ENCODE results near the gene GRIK4. TPM values are rescaled to one million over a fixed set of nuclear protein-coding genes. Genes with fewer than 3 reads are reported as not detected.

Gene GRIK4
- total and polyA plus RNA-seq, 2 experiments from 2014 or later, result not detected

DNA sequence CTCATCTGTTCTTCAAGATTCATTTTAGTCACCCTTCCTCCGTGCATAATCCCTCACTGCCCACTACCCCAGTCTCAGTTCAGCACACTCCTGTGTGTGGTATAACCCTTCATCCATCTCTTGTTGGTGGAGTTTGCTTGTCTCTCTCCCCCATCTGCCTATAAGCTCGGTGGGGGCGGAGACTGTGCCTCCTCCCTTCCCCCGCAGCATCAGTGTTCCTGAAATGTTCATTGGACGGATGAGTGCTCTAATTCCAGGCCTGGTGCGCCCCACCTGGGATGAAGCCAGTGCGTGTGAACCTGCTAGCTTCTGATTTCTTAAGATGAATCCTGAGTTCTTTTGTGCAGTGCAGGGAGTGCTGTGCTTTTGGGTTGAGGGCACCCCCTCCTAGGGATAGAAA, 100.0 kb downstream of the GRIK4 start:
- TF ChIP-seq EZH2 (IDR thresholded peaks at IDR 0.05; ENCODE audit: insufficient read depth, poor library complexity, severe bottlenecking) (no peak), EZH2phosphoT487 (IDR thresholded peaks at IDR 0.05; ENCODE audit: insufficient read depth, low read depth) (no peak)
- Histone ChIP-seq H4K20me1 (ENCODE audit: insufficient read depth) (no peaks in the 10 kb centered on the region), H3K36me3 (ENCODE audit: low read depth) (no peaks in the 10 kb centered on the region), H3K9ac (no peak overlapping the region), H3K79me2 (ENCODE audit: insufficient read depth) (no peaks in the 10 kb centered on the region), H3K27ac (no peak overlapping the region), H3K4me3 (no peak overlapping the region), H3K9me3 (ENCODE audit: low read depth) (no peaks in the 10 kb centered on the region), H2AFZ (no peak overlapping the region), H3K27me3 (replicated peaks; ENCODE audit: insufficient read depth) (no peaks in the 10 kb centered on the region; the same call in none of the 2 replicates), H3K4me1 (ENCODE audit: insufficient read depth) (no peaks in the 10 kb centered on the region), H3K9me2 (ENCODE audit: insufficient read depth) (no peaks in the 10 kb centered on the region), H3F3A (ENCODE audit: insufficient read depth) (no peaks in the 10 kb centered on the region), H3K4me2 (ENCODE audit: unreplicated experiment) (no peak overlapping the region)
- in situ Hi-C loops (cut with MboI), result no loop called here
- 56 to 64% methylated on average over 7 of the region's 7 CpGs for WGBS, 2 experiments (ENCODE audit: low coverage in 1 of 2, low lambda C conversion rate in 2 of 2, missing lambda C conversion rate in 2 of 2)
- no peak for DNase-seq

- DNase-seq, result peak; percentile 22
- in situ Hi-C loops (cut with MboI), result no loop called here
These were observed 101.1 kb downstream of the GRIK4 start for GRCh38 chr11:120612513-120613263.

DNA sequence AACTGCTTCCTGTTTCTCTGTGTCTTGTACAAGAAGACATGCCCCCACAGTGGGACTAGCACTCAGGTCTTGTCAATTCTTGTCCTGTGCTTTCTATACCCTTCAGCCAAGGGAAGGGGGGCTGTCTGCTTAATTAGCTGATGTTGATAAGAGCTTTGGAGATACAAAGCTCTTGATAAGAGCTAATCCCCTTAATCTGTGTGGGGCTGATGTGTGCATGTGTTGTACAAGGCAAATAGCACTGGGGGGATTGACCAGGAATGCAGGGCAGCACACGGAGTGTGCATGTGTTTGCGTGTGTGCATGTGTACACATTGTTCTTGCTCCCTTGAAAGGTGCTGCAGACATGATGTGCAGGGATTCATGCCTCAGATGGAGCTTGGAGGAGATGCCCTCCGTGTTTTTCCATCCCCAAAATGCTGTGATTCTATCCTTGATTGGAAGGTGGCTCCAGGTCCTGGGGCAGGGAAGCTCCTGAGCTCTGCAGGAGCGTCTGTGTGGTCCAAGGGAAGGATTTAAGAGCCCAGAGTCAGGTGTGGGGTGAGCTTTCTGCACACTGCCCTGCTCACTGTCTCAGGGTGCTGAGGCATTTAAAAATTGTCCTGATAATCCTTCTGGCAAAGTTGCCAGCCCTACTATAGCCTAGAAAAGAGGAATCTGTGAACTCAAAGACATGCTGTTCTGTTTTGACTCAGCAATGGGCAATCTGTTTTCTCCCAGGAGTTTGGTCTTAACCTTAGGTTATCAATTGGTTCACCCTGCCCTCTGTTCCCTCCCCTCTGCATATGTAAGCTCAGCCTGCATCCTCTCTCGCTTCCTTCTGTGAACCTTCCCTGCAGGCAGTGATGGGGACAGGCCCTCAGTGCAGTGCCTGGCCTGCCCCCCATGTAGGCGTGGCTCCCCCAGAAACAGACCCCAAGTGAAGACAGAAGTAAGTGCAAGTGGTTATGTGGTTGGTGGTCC, 102.0 kb downstream of the GRIK4 start:
- DNase-seq, result no peak
- no peak overlapping the region for H3K4me2 ChIP-seq (ENCODE audit: unreplicated experiment)
- no peaks in the 10 kb centered on the region for H3K4me1 ChIP-seq (ENCODE audit: insufficient read depth)
- in situ Hi-C loops (cut with MboI), result no loop called here
- H3K27me3 ChIP-seq (replicated peaks; ENCODE audit: insufficient read depth), result no peaks in the 10 kb centered on the region; the same call in none of the 2 replicates
- no peaks in the 10 kb centered on the region for H3K9me3 ChIP-seq (ENCODE audit: low read depth)
- no peak overlapping the region for H3K9ac ChIP-seq
- WGBS, 2 experiments (ENCODE audit: low coverage in 1 of 2, low lambda C conversion rate in 2 of 2, missing lambda C conversion rate in 2 of 2), result 50 to 66% methylated on average over 6 of the region's 6 CpGs
- H2AFZ ChIP-seq, result no peak overlapping the region
- no peaks in the 10 kb centered on the region for H3K36me3 ChIP-seq (ENCODE audit: low read depth)
- no peaks in the 10 kb centered on the region for H3F3A ChIP-seq (ENCODE audit: insufficient read depth)
- no peaks in the 10 kb centered on the region for H3K9me2 ChIP-seq (ENCODE audit: insufficient read depth)
- no peaks in the 10 kb centered on the region for H3K79me2 ChIP-seq (ENCODE audit: insufficient read depth)
- no peak for TF ChIP-seq EZH2 (IDR thresholded peaks at IDR 0.05; ENCODE audit: insufficient read depth, poor library complexity, severe bottlenecking)
- TF ChIP-seq EZH2phosphoT487 (IDR thresholded peaks at IDR 0.05; ENCODE audit: insufficient read depth, low read depth), result no peak
- H4K20me1 ChIP-seq (ENCODE audit: insufficient read depth), result no peaks in the 10 kb centered on the region
- no peak overlapping the region for H3K4me3 ChIP-seq
- H3K27ac ChIP-seq, result no peak overlapping the region

More at GRCh38 chr11:120612513-120613263, 101.1 kb downstream of the GRIK4 start:
- H3F3A ChIP-seq (ENCODE audit: insufficient read depth), result no peaks in the 10 kb centered on the region
- H3K9me3 ChIP-seq (ENCODE audit: low read depth), result no peaks in the 10 kb centered on the region
- no peak overlapping the region for H3K27ac ChIP-seq
- H3K9me2 ChIP-seq (ENCODE audit: insufficient read depth), result no peaks in the 10 kb centered on the region
- H3K4me3 ChIP-seq, result no peak overlapping the region
- H4K20me1 ChIP-seq (ENCODE audit: insufficient read depth), result no peaks in the 10 kb centered on the region
- TF ChIP-seq EZH2 (IDR thresholded peaks at IDR 0.05; ENCODE audit: insufficient read depth, poor library complexity, severe bottlenecking), result no peak
- no peak overlapping the region for H3K9ac ChIP-seq
- H3K79me2 ChIP-seq (ENCODE audit: insufficient read depth), result no peaks in the 10 kb centered on the region
- no peaks in the 10 kb centered on the region; the same call in none of the 2 replicates for H3K27me3 ChIP-seq (replicated peaks; ENCODE audit: insufficient read depth)
- H3K4me1 ChIP-seq (ENCODE audit: insufficient read depth), result no peaks in the 10 kb centered on the region
- H2AFZ ChIP-seq, result no peak overlapping the region
- WGBS, 2 experiments (ENCODE audit: low coverage in 1 of 2, low lambda C conversion rate in 2 of 2, missing lambda C conversion rate in 2 of 2), result 60 to 62% methylated on average over 8 of the region's 8 CpGs
- H3K36me3 ChIP-seq (ENCODE audit: low read depth), result no peaks in the 10 kb centered on the region
- no peak overlapping the region for H3K4me2 ChIP-seq (ENCODE audit: unreplicated experiment)

- WGBS, 2 experiments (ENCODE audit: low coverage in 1 of 2, low lambda C conversion rate in 2 of 2, missing lambda C conversion rate in 2 of 2), result 14 to 24% methylated on average over 2 of the region's 2 CpGs
- no peak overlapping the region for H3K27ac ChIP-seq
- no peak overlapping the region for H3K4me3 ChIP-seq
- no peaks in the 10 kb centered on the region for H3K9me2 ChIP-seq (ENCODE audit: insufficient read depth)
- no peaks in the 10 kb centered on the region for H3K36me3 ChIP-seq (ENCODE audit: low read depth)
- no peak for DNase-seq
- no peak overlapping the region for H3K4me2 ChIP-seq (ENCODE audit: unreplicated experiment)
- H3K79me2 ChIP-seq (ENCODE audit: insufficient read depth), result no peaks in the 10 kb centered on the region
- no peaks in the 10 kb centered on the region for H3K4me1 ChIP-seq (ENCODE audit: insufficient read depth)
- H3K9ac ChIP-seq, result no peak overlapping the region
- no peaks in the 10 kb centered on the region for H4K20me1 ChIP-seq (ENCODE audit: insufficient read depth)
- H3K27me3 ChIP-seq (replicated peaks; ENCODE audit: insufficient read depth), result no peaks in the 10 kb centered on the region; the same call in none of the 2 replicates
- no peaks in the 10 kb centered on the region for H3F3A ChIP-seq (ENCODE audit: insufficient read depth)
- in situ Hi-C loops (cut with MboI), result no loop called here
- H3K9me3 ChIP-seq (ENCODE audit: low read depth), result no peaks in the 10 kb centered on the region
- H2AFZ ChIP-seq, result no peak overlapping the region
- TF ChIP-seq EZH2phosphoT487 (IDR thresholded peaks at IDR 0.05; ENCODE audit: insufficient read depth, low read depth), result no peak
- TF ChIP-seq EZH2 (IDR thresholded peaks at IDR 0.05; ENCODE audit: insufficient read depth, poor library complexity, severe bottlenecking), result no peak
These were observed 103.8 kb downstream of the GRIK4 start for GRCh38 chr11:120615391-120615790.
